Measurements from ENCODE around the gene KRT77.

- TF ChIP-seq CTCF (IDR thresholded peaks at IDR 0.05; ENCODE audit: poor library complexity, severe bottlenecking), result no peak
- TF ChIP-seq POLR2AphosphoS5 (IDR thresholded peaks at IDR 0.05), result no peak
- no peak for TF ChIP-seq REST (IDR thresholded peaks at IDR 0.05; ENCODE audit: borderline replicate concordance)
- no peak for TF ChIP-seq EZH2 (IDR thresholded peaks at IDR 0.05; ENCODE audit: borderline replicate concordance, insufficient read depth, low read length, poor library complexity, severe bottlenecking)
Observed at GRCh38 chr12:52682381-52682660, 21.0 kb downstream of the KRT77 start.

Data from neural cell (in vitro differentiated cells).